Activated CD8-positive, alpha-beta T cell treated with anti-CD3 and anti-CD28 coated beads, Interleukin-2, amount 10 ng/mL, durations not matched to agents 7 days and 5 days (primary cell): ENCODE results near the gene FGR. TPM values are rescaled to one million over a fixed set of nuclear protein-coding genes. Genes with fewer than 3 reads are reported as not detected.

Source experiments
- ATAC-seq: fragments of 150-1000 bp; cut with Tn5 transposase; one replicate; pipeline ENCODE4 v1.10.0; 2021; ENCODE audit warnings: moderate library complexity
- CTCF ChIA-PET: fragments of 350-600 bp; sonication (Branson Sonifier 250); formaldehyde crosslinking; loops from one replicate; lab custom pipeline; 2021; ENCODE audit warnings: antibody characterized with exemption; lab: Charles Lee
- POLR2A ChIA-PET: fragments of 350-600 bp; sonication (Branson Sonifier 250); formaldehyde crosslinking; loops from one replicate; lab custom pipeline; 2021; ENCODE audit warnings: antibody characterized with exemption; lab: Charles Lee
- DNase-seq: peaks from one replicate; pipeline ENCODE4 v3.0.0-alpha.2; 2020
- H3K27ac Mint-ChIP-seq: one replicate; pipeline ENCODE4 v1.8.0; 2021; ENCODE audit warnings: mild to moderate bottlenecking, mixed read lengths
- H3K27me3 Mint-ChIP-seq: one replicate; pipeline ENCODE4 v1.8.0; 2021; ENCODE audit warnings: low read depth, mixed read lengths
- H3K36me3 Mint-ChIP-seq: one replicate; pipeline ENCODE4 v1.8.0; 2021; ENCODE audit warnings: low read depth, mixed read lengths
- H3K4me1 Mint-ChIP-seq: one replicate; pipeline ENCODE4 v1.8.0; 2021; ENCODE audit warnings: low read depth, mixed read lengths
- H3K4me3 Mint-ChIP-seq: one replicate; pipeline ENCODE4 v1.8.0; 2021; ENCODE audit warnings: mild to moderate bottlenecking, mixed read lengths
- H3K9me3 Mint-ChIP-seq: one replicate; pipeline ENCODE4 v1.8.0; 2022; ENCODE audit warnings: mixed read lengths; ENCODE audit not compliant: insufficient read depth
- total RNA-seq, 2 experiments: library from RNA; stranded (reverse); gene quantifications; one replicate each; pipeline ENCODE4 v1.2.3, GENCODE V29; 2021

Gene FGR
- total RNA-seq, 2 experiments from 2014 or later, result 0.08 to 0.21 TPM

DNA sequence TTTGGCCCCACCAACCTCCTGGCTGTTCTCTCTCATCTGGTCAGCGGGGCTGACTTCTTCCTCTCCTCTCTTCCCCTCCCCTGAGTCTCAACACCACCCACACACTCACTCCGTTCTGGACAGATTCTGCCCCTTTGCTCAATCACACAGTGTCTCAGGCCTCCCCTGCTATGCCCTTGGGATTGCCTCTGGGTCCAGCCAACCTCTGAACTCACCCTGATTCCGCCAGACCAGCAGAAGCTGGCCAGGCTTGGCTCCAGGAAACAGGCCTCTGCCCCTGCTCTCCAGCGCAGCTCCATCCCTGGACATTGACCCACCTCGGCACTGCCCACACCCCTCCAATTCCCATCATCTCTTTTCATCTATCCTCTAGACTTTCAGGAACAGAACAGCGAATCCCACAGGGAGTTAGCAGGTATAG, 53.2 kb downstream of the FGR start:
- CTCF ChIA-PET, result interaction anchor here (3.7 to 6.1 kb wide), 2 partner anchors 13 to 25 kb away, joined by 24 to 30 read pairs; no protein-coding TSS in a partner anchor
- H3K9me3 Mint-ChIP-seq, result no peaks in the 10 kb centered on the region
- H3K4me1 Mint-ChIP-seq, result peaks cover 2% of the 10 kb centered on the region
- H3K4me3 Mint-ChIP-seq, result no peak overlapping the region
- no peak for DNase-seq
- peaks cover 6% of the 10 kb centered on the region for H3K36me3 Mint-ChIP-seq
- peak overlapping the region; percentile 2 for H3K27ac Mint-ChIP-seq
- POLR2A ChIA-PET, result no interaction called here
- peaks cover 1% of the 10 kb centered on the region for H3K27me3 Mint-ChIP-seq
- no peak for ATAC-seq

DNA sequence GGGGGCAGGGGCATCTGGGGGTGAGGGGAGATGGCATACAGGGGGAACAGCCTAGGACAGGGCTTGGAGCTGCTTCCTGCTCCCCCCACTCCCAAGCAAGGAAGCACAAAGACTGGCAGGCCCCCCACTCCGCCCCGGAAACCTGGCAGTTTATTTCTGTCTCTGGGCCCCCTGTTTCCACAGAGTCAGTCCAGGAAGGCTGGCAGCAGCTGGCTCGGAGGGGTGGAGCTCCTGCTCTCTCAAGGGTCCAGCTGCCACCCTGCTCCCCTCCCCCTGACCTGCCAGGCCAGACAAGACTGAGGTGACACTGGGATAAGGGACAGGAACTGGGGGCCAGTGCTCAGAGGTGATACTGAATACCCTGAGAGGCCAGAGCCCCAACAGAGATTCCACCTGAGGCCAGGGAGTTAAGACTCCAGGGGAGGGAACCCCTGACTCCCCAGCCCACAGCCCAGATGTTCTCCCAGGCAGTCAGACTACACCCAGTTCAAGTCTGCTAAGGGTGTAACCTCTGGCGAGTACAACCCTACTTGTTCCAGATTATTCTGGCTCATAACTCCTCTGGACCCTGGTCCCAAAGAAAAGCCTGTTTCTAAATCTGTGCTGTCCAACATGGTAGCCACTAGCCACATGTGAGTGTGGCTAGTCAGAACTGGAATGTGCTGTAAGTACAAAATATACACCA, 57.3 kb downstream of the FGR start:
- ATAC-seq, result no peak
- ChIA-PET CTCF (interaction anchor here (0.6 to 1.5 kb wide), 3 partner anchors 21 to 654 kb away, joined by 3 to 7 read pairs (median 3); no protein-coding TSS in a partner anchor), POLR2A (interaction anchor here (0.6 kb wide), 1 partner anchor 29 kb away, joined by 4 read pairs; no protein-coding TSS in a partner anchor)
- DNase-seq, result no peak
- Mint-ChIP-seq H3K4me1 (peaks cover 2% of the 10 kb centered on the region), H3K27me3 (peaks cover 11% of the 10 kb centered on the region), H3K27ac (no peak overlapping the region), H3K9me3 (no peaks in the 10 kb centered on the region), H3K4me3 (no peak overlapping the region), H3K36me3 (peaks cover 6% of the 10 kb centered on the region)

DNA sequence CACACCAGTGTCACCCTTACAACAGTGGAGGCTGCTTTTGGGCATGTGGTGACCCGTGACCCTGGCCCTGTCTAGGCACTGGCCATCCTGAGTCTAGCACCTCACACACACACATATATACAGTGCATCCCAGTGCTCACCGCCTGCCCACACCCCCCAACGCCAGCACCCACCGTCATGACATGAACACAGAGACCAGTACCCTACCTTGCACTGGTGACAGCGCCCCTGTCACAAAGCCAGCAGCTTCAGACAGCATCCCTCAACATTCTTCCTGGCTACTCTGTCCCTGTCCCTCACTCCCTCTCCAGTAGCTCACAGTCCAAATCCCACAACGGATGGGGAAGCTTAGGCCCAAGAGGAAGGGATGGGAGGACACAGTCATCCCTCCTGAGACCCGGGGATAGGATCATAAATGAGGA, 58.2 kb downstream of the FGR start:
- DNase-seq, result no peak

DNA sequence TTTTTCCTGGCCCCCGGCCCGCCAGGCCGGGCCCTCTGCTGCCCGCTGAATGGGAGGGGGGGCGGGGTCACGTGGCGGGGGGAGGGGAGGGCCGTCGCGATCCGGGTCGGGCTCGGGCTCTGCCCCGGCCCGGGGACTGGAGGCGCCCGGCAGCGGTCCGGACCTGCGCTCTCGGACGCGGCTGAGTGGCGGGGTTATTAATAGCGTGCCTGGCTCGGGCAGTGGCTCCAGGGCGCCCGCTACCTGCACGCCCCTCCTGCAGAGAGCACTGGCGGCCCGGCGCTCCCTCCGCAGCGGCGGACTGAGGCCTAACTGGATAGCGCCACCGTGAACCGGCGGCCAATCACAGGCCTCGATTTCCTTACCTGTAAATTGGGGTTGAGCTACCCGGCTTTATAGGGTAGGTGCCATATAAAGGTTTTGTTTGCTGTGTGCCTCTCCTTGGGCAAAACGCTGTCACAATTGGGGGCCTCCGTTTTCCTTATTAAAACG, 59.1 kb downstream of the FGR start:
- peaks cover 11% of the 10 kb centered on the region for H3K27me3 Mint-ChIP-seq
- H3K9me3 Mint-ChIP-seq, result no peaks in the 10 kb centered on the region
- ChIA-PET POLR2A (interaction anchor here (1.1 kb wide), 1 partner anchor 28 kb away, joined by 3 read pairs; the partner anchor contains the start of gene AHDC1), CTCF (no interaction called here)
- H3K4me3 Mint-ChIP-seq, result no peak overlapping the region
- H3K36me3 Mint-ChIP-seq, result no peaks in the 10 kb centered on the region
- no peak overlapping the region for H3K27ac Mint-ChIP-seq
- H3K4me1 Mint-ChIP-seq, result peaks cover 6% of the 10 kb centered on the region
- ATAC-seq, result no peak
- DNase-seq, result no peak

More for the DNA sequence above, 58.2 kb downstream of the FGR start:
- Mint-ChIP-seq H3K4me1 (peaks cover 4% of the 10 kb centered on the region), H3K4me3 (no peak overlapping the region), H3K9me3 (no peaks in the 10 kb centered on the region), H3K27ac (no peak overlapping the region), H3K27me3 (peaks cover 11% of the 10 kb centered on the region), H3K36me3 (peaks cover 4% of the 10 kb centered on the region)
- CTCF ChIA-PET, result interaction anchor here (0.7 to 1.5 kb wide), 3 partner anchors 20 to 86 kb away, joined by 3 to 7 read pairs (median 3); no protein-coding TSS in a partner anchor
- ATAC-seq, result no peak
- POLR2A ChIA-PET, result no interaction called here

GRCh38 chr1:27574871-27575831, 59.8 kb downstream of the FGR start:
- ChIA-PET POLR2A (interaction anchor here (1.1 kb wide), 1 partner anchor 29 kb away, joined by 3 read pairs; the partner anchor contains the start of gene AHDC1), CTCF (no interaction called here)
- Mint-ChIP-seq H3K9me3 (no peaks in the 10 kb centered on the region), H3K4me1 (peaks cover 6% of the 10 kb centered on the region), H3K27me3 (peaks cover 11% of the 10 kb centered on the region), H3K27ac (no peak overlapping the region), H3K4me3 (no peak overlapping the region), H3K36me3 (no peaks in the 10 kb centered on the region)
- no peak for ATAC-seq
- DNase-seq, result no peak

DNA sequence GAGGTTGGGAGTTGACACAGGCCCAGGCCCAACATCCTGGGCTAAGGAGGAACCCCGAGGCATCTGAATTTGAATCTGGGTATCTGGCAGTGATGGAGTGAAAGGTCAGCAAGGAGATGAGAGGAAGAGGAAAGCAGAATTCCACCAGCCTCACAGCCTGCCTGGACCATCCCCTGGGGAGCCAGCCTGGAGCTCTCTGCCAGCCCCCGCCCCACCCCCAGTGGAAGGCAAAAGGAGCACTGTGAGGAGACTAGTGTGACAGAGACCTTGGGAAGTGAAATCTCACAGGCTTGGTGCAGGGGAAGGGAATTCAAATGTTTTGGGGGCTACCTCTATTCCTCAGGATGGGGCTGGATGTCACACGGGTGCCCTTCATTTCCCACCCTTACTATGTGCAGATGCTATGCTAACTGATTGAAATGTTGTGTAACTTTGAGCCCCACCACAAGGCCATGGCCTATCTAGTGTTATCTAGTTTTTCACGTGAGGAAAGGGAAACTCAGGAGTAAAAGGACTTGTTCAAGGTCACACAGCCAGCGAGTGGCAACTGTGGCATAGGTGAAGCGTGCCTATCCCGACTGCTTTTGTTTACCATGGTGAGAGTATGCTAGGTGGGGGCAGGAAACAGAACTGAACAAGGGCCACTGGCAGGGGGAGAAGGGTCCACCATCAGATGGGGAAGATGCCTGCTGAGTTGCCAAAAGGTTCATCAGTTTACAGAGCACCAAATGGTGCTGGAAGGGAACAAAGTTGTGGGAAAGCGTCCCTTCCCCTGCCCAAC, 60.8 kb downstream of the FGR start:
- Mint-ChIP-seq H3K36me3 (no peaks in the 10 kb centered on the region), H3K4me1 (peaks cover 9% of the 10 kb centered on the region), H3K9me3 (no peaks in the 10 kb centered on the region), H3K27me3 (peaks cover 11% of the 10 kb centered on the region), H3K4me3 (no peak overlapping the region), H3K27ac (no peak overlapping the region)
- ATAC-seq (no peak), DNase-seq (no peak)
- ChIA-PET POLR2A (no interaction called here), CTCF (interaction anchor here (10.5 kb wide), 1 partner anchor 20 kb away, joined by 113 read pairs; no protein-coding TSS in a partner anchor)

- Mint-ChIP-seq H3K27ac (no peak overlapping the region), H3K4me1 (peaks cover 20% of the 10 kb centered on the region), H3K4me3 (no peak overlapping the region), H3K27me3 (peaks cover 11% of the 10 kb centered on the region), H3K9me3 (no peaks in the 10 kb centered on the region), H3K36me3 (no peaks in the 10 kb centered on the region)
- ChIA-PET POLR2A (no interaction called here), CTCF (interaction anchor here (7.1 to 10.5 kb wide), 2 partner anchors 18 to 34 kb away, joined by 87 to 113 read pairs; partner anchors contain the start of gene AHDC1)
- ATAC-seq, result no peak
- no peak for DNase-seq
Observed at GRCh38 chr1:27572679-27573426, 62.1 kb downstream of the FGR start.

DNA sequence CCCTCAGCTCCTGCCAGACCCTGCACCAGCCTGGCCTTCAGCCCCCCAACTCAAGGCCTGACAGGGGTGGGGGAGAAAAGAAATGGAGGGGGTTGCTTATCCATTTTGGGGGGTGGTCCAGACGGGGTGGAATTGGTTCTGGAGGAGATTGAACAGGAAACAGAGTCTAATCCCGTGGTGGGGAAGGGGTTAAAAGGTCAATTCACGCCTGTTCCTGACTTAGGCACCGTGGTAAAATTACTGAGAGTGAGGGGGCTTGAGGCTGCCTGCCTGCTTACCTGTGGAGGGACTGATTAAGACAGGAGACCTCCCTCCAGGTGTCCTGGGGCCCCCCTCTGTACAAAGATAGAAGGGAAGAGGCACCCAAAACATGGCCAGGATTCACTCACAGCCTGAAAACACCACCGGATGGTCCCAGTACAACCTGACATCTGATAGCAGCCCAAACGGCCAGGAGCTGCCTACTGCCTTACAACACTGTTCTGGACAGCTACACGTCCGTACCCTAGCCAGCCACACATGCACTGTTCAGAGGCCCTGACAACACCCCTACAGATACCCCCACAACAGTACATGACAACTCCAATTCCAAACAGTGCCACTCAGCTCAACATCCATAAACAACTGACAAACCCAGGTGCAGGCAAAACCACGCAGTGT, 62.8 kb downstream of the FGR start:
- Mint-ChIP-seq H3K4me1 (peaks cover 24% of the 10 kb centered on the region), H3K9me3 (no peaks in the 10 kb centered on the region), H3K4me3 (no peak overlapping the region), H3K27me3 (peaks cover 11% of the 10 kb centered on the region), H3K27ac (no peak overlapping the region), H3K36me3 (no peaks in the 10 kb centered on the region)
- DNase-seq (no peak), ATAC-seq (no peak)
- ChIA-PET CTCF (interaction anchor here (4.8 to 10.5 kb wide), 3 partner anchors 18 to 90 kb away, joined by 25 to 113 read pairs (median 87); partner anchors contain the start of gene AHDC1), POLR2A (no interaction called here)

DNA sequence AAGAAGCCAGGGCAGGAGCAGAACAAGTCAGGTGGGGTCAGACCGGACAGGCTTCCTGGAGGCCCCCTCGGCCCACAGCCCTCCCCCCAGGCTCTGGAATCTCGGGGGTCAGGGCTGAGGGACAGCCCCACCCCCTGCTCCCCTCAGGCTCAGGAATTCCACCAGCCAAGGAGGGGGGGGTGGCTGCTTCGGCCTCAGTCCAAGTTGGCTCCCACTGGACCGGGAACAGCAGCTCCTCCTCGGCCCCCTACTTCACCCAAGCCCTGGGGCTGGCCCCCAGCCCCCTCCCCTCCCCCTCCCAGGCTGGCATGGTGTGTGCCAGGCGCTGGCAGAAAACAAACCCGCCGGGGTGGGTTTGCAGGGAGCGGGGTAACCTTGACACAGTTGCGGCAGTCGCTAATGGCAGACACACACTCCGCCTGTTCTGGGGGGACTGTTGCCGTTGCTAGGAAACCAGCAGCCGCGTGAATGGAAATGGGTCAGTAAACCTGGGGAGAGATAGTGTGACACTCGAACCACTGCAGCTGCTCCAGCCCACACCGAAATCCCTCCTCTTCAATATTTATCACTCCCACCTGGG, 63.5 kb downstream of the FGR start:
- ATAC-seq, result no peak
- no peaks in the 10 kb centered on the region for H3K36me3 Mint-ChIP-seq
- ChIA-PET CTCF (interaction anchor here (4.0 to 10.5 kb wide), 4 partner anchors 17 to 91 kb away, joined by 21 to 113 read pairs (median 56); partner anchors contain the start of gene AHDC1), POLR2A (no interaction called here)
- H3K4me1 Mint-ChIP-seq, result peaks cover 23% of the 10 kb centered on the region
- DNase-seq, result no peak
- H3K4me3 Mint-ChIP-seq, result no peak overlapping the region
- peaks cover 7% of the 10 kb centered on the region for H3K27me3 Mint-ChIP-seq
- H3K9me3 Mint-ChIP-seq, result no peaks in the 10 kb centered on the region
- no peak overlapping the region for H3K27ac Mint-ChIP-seq

DNA sequence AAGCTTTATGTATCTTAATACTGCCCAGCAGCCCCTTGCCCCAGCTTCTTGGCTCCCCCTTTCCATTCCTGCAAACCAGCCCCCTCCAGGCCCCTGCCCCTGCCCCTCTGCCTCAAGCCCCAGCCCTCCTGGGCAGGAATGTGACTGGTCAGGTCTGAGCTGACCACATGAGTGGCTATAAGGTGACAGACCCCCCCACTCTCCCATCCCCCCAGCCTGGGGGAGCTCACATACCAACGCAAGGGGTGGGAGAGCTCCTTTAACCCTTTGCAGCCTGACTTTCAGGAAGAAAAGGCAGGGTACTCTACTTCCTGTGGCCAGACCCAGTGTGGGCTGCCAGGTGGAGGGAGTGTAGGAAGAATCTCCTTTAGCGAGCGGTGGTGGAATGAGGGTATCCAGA, 64.2 kb downstream of the FGR start:
- H3K4me3 Mint-ChIP-seq, result no peak overlapping the region
- peaks cover 25% of the 10 kb centered on the region for H3K4me1 Mint-ChIP-seq
- no peaks in the 10 kb centered on the region for H3K9me3 Mint-ChIP-seq
- CTCF ChIA-PET, result interaction anchor here (3.7 to 10.5 kb wide), 5 partner anchors 11 to 91 kb away, joined by 21 to 113 read pairs (median 25); partner anchors contain the start of gene AHDC1
- ATAC-seq, result no peak
- peaks cover 3% of the 10 kb centered on the region for H3K27me3 Mint-ChIP-seq
- POLR2A ChIA-PET, result no interaction called here
- H3K36me3 Mint-ChIP-seq, result no peaks in the 10 kb centered on the region
- no peak for DNase-seq
- H3K27ac Mint-ChIP-seq, result no peak overlapping the region
